Activated T-helper 17 cell treated with anti-CD3 and anti-CD28 coated beads, Interleukin-2, amount 50 U/mL, for 72 hours (primary cell): ENCODE results near the gene PPL. TPM values are rescaled to one million over a fixed set of nuclear protein-coding genes. Genes with fewer than 3 reads are reported as not detected.
"Not testable (repeated sequence)": the region's sequence is repeated elsewhere in the genome, so short reads cannot be mapped to it uniquely, and the experiment has no call there.

ENCODE experiments used
- ATAC-seq: fragments of 150-1000 bp; cut with Tn5 transposase; replicated peaks from 2 replicates; pipeline ENCODE4 v1.10.0; 2021; ENCODE audit warnings: mild to moderate bottlenecking, moderate library complexity
- H3K27ac Mint-ChIP-seq: one replicate; pipeline ENCODE4 v1.8.0; 2022; ENCODE audit warnings: mixed read lengths
- H3K27me3 Mint-ChIP-seq: one replicate; pipeline ENCODE4 v1.8.0; 2022; ENCODE audit warnings: mixed read lengths
- H3K36me3 Mint-ChIP-seq: one replicate; pipeline ENCODE4 v1.8.0; 2022; ENCODE audit warnings: low read depth, mild to moderate bottlenecking, mixed read lengths
- H3K4me1 Mint-ChIP-seq: one replicate; pipeline ENCODE4 v1.8.0; 2022; ENCODE audit warnings: mixed read lengths
- H3K4me3 Mint-ChIP-seq: one replicate; pipeline ENCODE4 v1.8.0; 2022; ENCODE audit warnings: mild to moderate bottlenecking, mixed read lengths
- H3K9me3 Mint-ChIP-seq: one replicate; pipeline ENCODE4 v1.8.0; 2022; ENCODE audit warnings: mixed read lengths
- total RNA-seq, 2 donors: library from RNA; stranded (reverse); gene quantifications; one replicate each; pipeline ENCODE4 v1.2.3, GENCODE V29; 2022

PPL gene
- total RNA-seq, 2 donors from 2014 or later = not detected

- H3K9me3 Mint-ChIP-seq = no peaks in the 10 kb centered on the region
- H3K27me3 Mint-ChIP-seq = peaks cover 2% of the 10 kb centered on the region
- no peaks in the 10 kb centered on the region for H3K4me1 Mint-ChIP-seq
- no peak overlapping the region for H3K27ac Mint-ChIP-seq
- H3K36me3 Mint-ChIP-seq = no peaks in the 10 kb centered on the region
- ATAC-seq = no peak
- H3K4me3 Mint-ChIP-seq = no peak overlapping the region
Measured at GRCh38 chr16:4898811-4899473, 38.0 kb downstream of the PPL start.

GRCh38 chr16:4897328-4897727 lies 39.6 kb downstream of the PPL start:
- no peaks in the 10 kb centered on the region for H3K36me3 Mint-ChIP-seq
- H3K9me3 Mint-ChIP-seq = no peaks in the 10 kb centered on the region
- no peaks in the 10 kb centered on the region for H3K27me3 Mint-ChIP-seq
- H3K4me1 Mint-ChIP-seq = no peaks in the 10 kb centered on the region
- ATAC-seq = no peak
- no peak overlapping the region for H3K4me3 Mint-ChIP-seq
- no peak overlapping the region for H3K27ac Mint-ChIP-seq

GRCh38 chr16:4896761-4897160 lies 40.2 kb downstream of the PPL start:
- not testable (repeated sequence) for ATAC-seq, H3K9me3 Mint-ChIP-seq, H3K27ac Mint-ChIP-seq, H3K36me3 Mint-ChIP-seq, H3K27me3 Mint-ChIP-seq, H3K4me1 Mint-ChIP-seq, H3K4me3 Mint-ChIP-seq

DNA sequence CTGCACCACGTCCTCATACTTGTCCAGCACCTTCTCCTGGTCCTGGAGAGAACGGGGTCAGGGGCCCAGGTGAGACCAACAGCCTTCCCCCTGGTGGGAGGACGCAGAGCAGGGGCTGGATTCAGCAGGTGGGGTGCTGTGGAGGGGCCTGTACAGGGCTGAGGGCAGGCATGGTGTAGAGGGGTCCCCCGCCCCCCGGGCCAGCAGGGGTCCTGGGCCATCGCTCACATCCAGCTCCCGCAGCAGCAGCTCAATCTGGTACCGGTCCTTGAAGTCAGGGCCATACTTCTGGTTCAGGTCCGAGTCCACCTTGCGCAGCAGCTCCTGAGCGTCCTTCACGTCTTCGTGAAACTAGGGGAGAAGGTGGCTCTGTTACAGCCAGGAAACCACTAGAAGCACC lies 41.6 kb downstream of the PPL start:
- Mint-ChIP-seq H3K9me3 (no peaks in the 10 kb centered on the region), H3K36me3 (no peaks in the 10 kb centered on the region), H3K27ac (no peak overlapping the region), H3K27me3 (no peaks in the 10 kb centered on the region), H3K4me1 (no peaks in the 10 kb centered on the region), H3K4me3 (no peak overlapping the region)
- ATAC-seq = no peak

DNA sequence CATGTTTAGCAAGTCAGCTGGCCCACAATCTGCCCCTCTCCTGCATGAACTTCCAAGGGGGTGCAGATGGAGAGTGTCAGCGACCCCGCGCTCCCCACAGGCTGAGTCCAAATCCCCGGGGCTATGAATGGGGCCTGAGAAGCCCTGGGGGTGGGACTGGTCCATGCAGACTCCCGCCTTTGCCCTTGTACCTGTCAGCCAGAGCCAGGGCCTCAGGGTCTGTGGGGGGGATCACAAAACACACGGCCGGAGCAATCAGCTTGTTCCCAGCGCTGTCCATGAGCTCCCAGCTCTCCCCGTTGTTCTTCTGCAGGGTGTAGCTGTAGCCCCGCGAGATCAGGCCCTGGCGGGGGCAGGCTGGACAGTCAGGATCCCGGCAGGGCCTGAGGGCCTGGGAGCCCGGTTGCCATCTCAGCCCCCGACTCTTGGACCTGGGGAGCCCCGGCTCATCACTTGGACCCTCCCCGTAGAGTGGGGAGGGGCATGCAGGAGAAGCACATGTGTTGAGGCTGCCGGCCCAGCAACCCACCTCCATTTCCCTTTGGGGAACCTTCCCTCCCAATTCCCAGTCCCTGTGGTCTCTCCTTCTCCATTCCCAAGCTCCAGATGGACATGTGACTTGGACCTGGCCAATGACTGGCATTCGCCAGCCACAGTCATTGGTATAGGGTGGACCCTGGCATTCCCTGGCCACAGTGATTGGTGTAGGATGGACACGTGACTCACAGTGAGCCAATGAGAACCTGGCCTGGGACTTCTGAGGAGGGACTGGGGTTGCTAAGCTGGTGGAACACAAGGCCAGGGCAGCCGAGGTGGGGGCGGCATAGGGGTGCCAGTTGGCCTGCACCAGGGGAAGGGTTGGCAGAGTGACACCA lies 42.4 kb downstream of the PPL start:
- H3K27me3 Mint-ChIP-seq = no peaks in the 10 kb centered on the region
- no peaks in the 10 kb centered on the region for H3K9me3 Mint-ChIP-seq
- no peaks in the 10 kb centered on the region for H3K4me1 Mint-ChIP-seq
- no peak overlapping the region for H3K4me3 Mint-ChIP-seq
- H3K27ac Mint-ChIP-seq = no peak overlapping the region
- peak; percentile 26 for ATAC-seq
- H3K36me3 Mint-ChIP-seq = no peaks in the 10 kb centered on the region

- no peak for ATAC-seq
- Mint-ChIP-seq H3K9me3 (no peaks in the 10 kb centered on the region), H3K27ac (no peak overlapping the region), H3K27me3 (no peaks in the 10 kb centered on the region), H3K4me3 (no peak overlapping the region), H3K4me1 (no peaks in the 10 kb centered on the region), H3K36me3 (no peaks in the 10 kb centered on the region)
Measured at GRCh38 chr16:4893103-4893862, 43.7 kb downstream of the PPL start.

- Mint-ChIP-seq H3K4me3 (no peak overlapping the region), H3K27ac (no peak overlapping the region), H3K4me1 (no peaks in the 10 kb centered on the region), H3K27me3 (no peaks in the 10 kb centered on the region), H3K9me3 (no peaks in the 10 kb centered on the region), H3K36me3 (no peaks in the 10 kb centered on the region)
- ATAC-seq = no peak
Measured at GRCh38 chr16:4892361-4893102, 44.4 kb downstream of the PPL start.

DNA sequence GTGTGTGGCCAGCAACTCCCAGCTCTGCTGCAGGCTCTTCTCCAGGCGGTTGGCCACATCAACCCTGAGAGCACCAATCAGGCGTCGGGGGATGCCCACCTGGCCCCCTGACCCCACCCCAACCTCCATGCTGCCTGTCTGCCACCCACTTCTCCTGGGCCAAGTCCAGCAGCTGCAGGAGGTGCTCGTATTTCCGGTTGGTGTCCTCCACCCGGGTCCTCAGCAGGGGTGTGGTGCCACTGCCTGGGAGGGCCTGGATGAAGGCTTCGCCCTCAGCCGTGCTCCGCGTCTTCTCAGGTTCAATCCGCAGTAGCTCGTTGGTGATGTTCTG lies 45.1 kb downstream of the PPL start:
- Mint-ChIP-seq H3K36me3 (no peaks in the 10 kb centered on the region), H3K4me1 (no peaks in the 10 kb centered on the region), H3K27me3 (no peaks in the 10 kb centered on the region), H3K4me3 (no peak overlapping the region), H3K9me3 (no peaks in the 10 kb centered on the region), H3K27ac (no peak overlapping the region)
- no peak for ATAC-seq

DNA sequence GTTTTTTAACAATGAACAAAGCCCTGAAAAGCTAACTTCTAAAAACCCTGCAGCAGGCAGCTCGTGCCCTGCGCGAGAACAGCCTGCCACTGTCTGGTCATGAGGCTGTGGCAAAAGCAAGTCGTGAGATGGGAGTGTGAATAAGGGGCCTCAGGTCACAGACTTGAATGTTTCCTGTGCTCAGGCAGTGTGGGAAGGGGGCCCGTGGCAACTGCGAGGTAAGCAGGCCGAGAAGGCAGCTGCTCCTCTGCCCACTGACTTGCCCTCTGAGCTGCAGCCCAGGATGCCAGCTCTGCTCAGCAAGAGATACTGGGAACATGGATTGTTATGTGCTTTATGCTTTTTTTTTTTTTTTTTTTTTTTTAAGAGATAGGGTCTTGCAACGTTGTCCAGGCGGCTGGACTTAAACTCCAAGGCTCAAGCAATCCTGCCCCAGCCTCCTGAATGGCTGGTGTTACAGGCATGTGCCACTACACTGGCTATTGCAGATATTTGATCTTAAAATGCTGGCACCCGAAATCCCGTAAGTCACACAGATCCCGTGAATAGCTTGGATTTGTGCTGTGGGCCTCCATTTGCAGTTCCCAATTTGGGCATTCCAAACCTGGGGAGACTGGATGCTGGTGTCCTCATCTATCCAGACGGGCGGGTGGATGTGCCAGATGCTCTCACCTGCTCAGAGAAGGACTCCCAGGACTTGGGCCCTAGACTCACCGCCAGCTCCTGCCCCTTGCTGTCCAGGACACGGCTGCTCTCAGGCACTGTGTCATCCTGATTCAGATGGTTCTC lies 45.7 kb downstream of the PPL start:
- no peak overlapping the region for H3K4me3 Mint-ChIP-seq
- H3K9me3 Mint-ChIP-seq = no peaks in the 10 kb centered on the region
- no peaks in the 10 kb centered on the region for H3K4me1 Mint-ChIP-seq
- no peak for ATAC-seq
- no peaks in the 10 kb centered on the region for H3K27me3 Mint-ChIP-seq
- peaks cover 3% of the 10 kb centered on the region for H3K36me3 Mint-ChIP-seq
- no peak overlapping the region for H3K27ac Mint-ChIP-seq

GRCh38 chr16:4890686-4891085 lies 46.3 kb downstream of the PPL start:
- Mint-ChIP-seq H3K4me3 (no peak overlapping the region), H3K36me3 (peaks cover 9% of the 10 kb centered on the region)

GRCh38 chr16:4890026-4890425 lies 46.9 kb downstream of the PPL start:
- Mint-ChIP-seq H3K4me1 (peaks cover 3% of the 10 kb centered on the region), H3K27me3 (no peaks in the 10 kb centered on the region), H3K36me3 (peaks cover 15% of the 10 kb centered on the region), H3K9me3 (no peaks in the 10 kb centered on the region), H3K4me3 (no peak overlapping the region), H3K27ac (no peak overlapping the region)
- no peak for ATAC-seq

More at GRCh38 chr16:4890686-4891085, 46.3 kb downstream of the PPL start:
- no peak for ATAC-seq
- H3K27ac Mint-ChIP-seq = no peak overlapping the region
- no peaks in the 10 kb centered on the region for H3K27me3 Mint-ChIP-seq
- H3K9me3 Mint-ChIP-seq = no peaks in the 10 kb centered on the region
- H3K4me1 Mint-ChIP-seq = peaks cover 3% of the 10 kb centered on the region

DNA sequence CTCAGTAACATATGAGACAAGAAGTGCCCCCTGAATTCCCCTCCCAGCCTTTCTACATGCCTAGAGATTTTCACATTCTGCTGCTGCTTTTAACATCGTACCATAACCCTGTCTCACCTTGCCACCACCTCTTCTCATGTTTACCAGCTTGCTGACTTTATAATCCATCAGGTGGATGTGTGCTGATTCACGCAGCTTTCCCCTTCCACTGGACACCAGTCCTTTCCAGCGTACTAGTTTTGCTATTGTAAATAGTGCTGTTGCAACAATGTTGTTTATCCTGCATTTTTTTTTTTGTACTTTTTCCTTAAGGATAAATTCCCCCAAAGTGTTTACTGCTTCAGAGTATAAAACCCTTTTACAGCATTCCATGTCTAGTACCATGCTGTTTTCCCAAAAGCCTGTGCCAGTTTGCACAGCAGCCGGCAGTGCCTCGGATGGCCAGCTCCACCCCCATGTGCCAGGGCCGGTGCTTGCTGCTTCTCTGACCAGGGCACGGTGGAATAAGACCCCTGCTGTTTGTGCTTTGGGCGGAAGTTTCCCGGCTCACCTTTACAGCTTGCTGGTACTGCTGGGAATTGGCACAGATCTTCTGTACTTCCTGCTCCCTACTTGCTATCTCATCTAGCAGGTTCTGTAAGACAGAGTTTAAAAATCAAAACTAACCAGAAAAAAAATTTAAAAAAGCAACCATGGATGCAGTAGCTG lies 48.4 kb downstream of the PPL start:
- peaks cover 3% of the 10 kb centered on the region for H3K4me1 Mint-ChIP-seq
- no peaks in the 10 kb centered on the region for H3K9me3 Mint-ChIP-seq
- H3K27me3 Mint-ChIP-seq = no peaks in the 10 kb centered on the region
- ATAC-seq = no peak
- no peak overlapping the region for H3K4me3 Mint-ChIP-seq
- H3K27ac Mint-ChIP-seq = peak overlapping the region; percentile 50
- peaks cover 30% of the 10 kb centered on the region for H3K36me3 Mint-ChIP-seq

DNA sequence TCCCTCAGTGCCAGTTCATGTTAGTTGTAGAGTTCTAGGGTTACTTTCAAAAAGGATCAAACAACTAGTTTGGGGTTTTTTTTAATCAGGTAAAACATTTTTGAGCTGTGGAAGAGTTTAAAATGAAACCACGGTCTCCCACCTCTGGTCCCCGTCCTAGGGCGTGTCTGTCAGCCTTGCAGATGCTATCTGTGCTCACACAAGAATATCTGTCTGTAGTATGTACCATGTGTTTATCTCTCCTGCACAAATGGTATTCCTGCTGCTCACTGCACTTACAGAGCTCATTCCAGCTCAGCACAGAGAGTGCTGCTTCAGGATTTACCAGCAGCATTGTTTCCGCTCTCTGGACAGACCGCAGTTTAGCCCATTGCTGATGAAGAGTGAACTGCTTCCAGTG lies 50.8 kb downstream of the PPL start:
- Mint-ChIP-seq H3K36me3 (peaks cover 51% of the 10 kb centered on the region), H3K27ac (peak overlapping the region; percentile 51), H3K9me3 (no peaks in the 10 kb centered on the region), H3K4me1 (peaks cover 3% of the 10 kb centered on the region), H3K27me3 (no peaks in the 10 kb centered on the region), H3K4me3 (no peak overlapping the region)
- no peak for ATAC-seq
